ENCODE measurements around the gene MTF2.

Gene MTF2

DNA sequence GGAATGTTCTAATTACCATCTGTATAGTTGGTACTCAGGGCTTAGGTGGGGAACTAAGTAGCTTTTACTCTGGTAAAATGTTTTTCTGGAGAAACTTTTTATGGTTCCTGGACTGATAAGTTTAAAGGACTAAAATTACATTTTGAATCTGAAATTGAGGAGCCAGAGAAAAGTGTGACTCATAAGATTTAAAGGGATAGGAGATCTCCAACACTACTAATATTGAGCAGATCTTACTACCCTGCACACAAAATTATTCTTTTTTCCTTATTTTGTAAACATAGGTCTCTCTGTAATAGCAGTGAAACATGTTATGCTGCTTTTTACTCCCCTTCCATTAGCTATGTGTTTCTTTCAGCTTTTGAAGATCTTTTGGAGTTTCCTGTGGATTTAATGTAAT lies 32.5 kb downstream of the MTF2 start:
- Histone ChIP-seq H3K36me3 (peaks cover 15 to 35% (median 24%) of the 10 kb centered on the region in 3 donors), H3K4me1 (peaks cover 0 to 14% (median 3%) of the 10 kb centered on the region in 4 donors), H3K27me3 (no peaks in the 10 kb centered on the region), H3K27ac (no peak overlapping the region), H3K4me3 (no peak overlapping the region), H3K9me3 (peaks cover 0 to 5% (median 3%) of the 10 kb centered on the region in 3 donors)
- intact Hi-C loops (cut with DNase I; ENCODE audit: low total_unique reads) = no loop called here
- TF ChIP-seq CTCF (IDR thresholded peaks at IDR 0.05) = no peak
- DNase-seq = no peak

DNA sequence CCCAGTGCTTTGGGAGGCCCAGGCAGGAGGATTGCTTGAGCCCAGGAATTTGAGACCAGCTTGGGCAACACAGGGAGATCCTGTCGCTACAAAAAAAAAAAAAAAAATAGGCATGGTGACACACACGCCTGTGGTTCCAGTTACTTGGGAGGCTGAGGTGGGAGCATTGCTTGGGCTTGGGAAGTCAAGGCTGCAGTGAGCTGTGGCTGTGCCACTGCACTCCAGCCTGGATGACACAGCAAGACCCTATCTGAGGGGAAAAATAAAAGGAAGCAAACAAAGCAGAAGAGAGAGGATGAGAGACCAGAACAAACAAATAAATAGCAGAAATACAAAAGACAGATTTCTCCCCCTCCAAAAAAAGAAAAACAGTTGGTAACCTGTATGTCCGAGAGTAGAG lies 34.0 kb downstream of the MTF2 start:
- DNase-seq = no peak
- H3K27me3 ChIP-seq = no peaks in the 10 kb centered on the region

DNA sequence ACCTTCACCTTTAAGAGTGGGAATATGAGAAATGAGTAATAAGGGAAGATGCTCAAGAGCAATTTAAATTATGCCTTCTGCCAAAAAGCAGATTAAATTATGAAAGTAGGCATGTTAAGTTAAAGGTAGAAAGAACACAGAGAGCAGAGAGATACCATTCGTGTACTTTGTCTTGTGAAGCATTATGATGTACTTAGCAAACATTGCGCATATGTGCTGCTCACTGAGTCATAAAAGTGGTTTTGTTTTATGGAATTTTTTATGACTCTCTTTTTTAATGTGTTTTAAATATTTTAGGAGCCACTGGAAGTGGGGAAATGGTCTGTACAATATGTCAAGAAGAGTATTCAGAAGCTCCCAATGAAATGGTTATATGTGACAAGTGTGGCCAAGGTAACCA lies 35.3 kb downstream of the MTF2 start:
- no peak for DNase-seq
- H3K9me3 ChIP-seq = no peaks in the 10 kb centered on the region
- peaks cover 13 to 41% (median 27%) of the 10 kb centered on the region in 3 donors for H3K36me3 ChIP-seq
- peaks cover 0 to 14% (median 3%) of the 10 kb centered on the region in 4 donors for H3K4me1 ChIP-seq
- H3K27me3 ChIP-seq = no peaks in the 10 kb centered on the region
- no peak overlapping the region for H3K27ac ChIP-seq
- intact Hi-C loops (cut with DNase I; ENCODE audit: low total_unique reads) = no loop called here
- no peak for TF ChIP-seq CTCF (IDR thresholded peaks at IDR 0.05)
- no peak overlapping the region for H3K4me3 ChIP-seq

More for the DNA sequence above, 34.0 kb downstream of the MTF2 start:
- Histone ChIP-seq H3K4me1 (peaks cover 0 to 14% (median 3%) of the 10 kb centered on the region in 4 donors), H3K27ac (no peak overlapping the region), H3K36me3 (peaks cover 13 to 32% (median 22%) of the 10 kb centered on the region in 3 donors), H3K4me3 (no peak overlapping the region), H3K9me3 (peaks cover 0 to 3% (median 0%) of the 10 kb centered on the region in 3 donors)
- intact Hi-C loops (cut with DNase I; ENCODE audit: low total_unique reads) = no loop called here
- no peak for TF ChIP-seq CTCF (IDR thresholded peaks at IDR 0.05)

GRCh38 chr1:93120614-93121013 lies 41.5 kb downstream of the MTF2 start:
- TF ChIP-seq CTCF (IDR thresholded peaks at IDR 0.05) = no peak
- no peak for DNase-seq
- Histone ChIP-seq H3K27me3 (no peaks in the 10 kb centered on the region), H3K27ac (no peak overlapping the region), H3K36me3 (peaks cover 8 to 45% (median 37%) of the 10 kb centered on the region in 3 donors), H3K4me1 (no peaks in the 10 kb centered on the region), H3K4me3 (no peak overlapping the region), H3K9me3 (no peaks in the 10 kb centered on the region)
- intact Hi-C loops (cut with DNase I; ENCODE audit: low total_unique reads) = no loop called here

- no peak for TF ChIP-seq CTCF (IDR thresholded peaks at IDR 0.05)
- DNase-seq = no peak
- intact Hi-C loops (cut with DNase I; ENCODE audit: low total_unique reads) = no loop called here
- H3K9me3 ChIP-seq = no peaks in the 10 kb centered on the region
- no peaks in the 10 kb centered on the region for H3K27me3 ChIP-seq
- no peak overlapping the region for H3K4me3 ChIP-seq
- no peak overlapping the region for H3K27ac ChIP-seq
- peaks cover 0 to 25% (median 23%) of the 10 kb centered on the region in 3 donors for H3K36me3 ChIP-seq
- no peaks in the 10 kb centered on the region for H3K4me1 ChIP-seq
Measured at GRCh38 chr1:93123201-93123783, 44.2 kb downstream of the MTF2 start.

All from tibial artery (tissue), 4 donors.